NT2/D1 (cell line): ENCODE measurements around the gene CROCC2.

Source experiments
- SUZ12 ChIP-seq: IDR thresholded peaks from 2 replicates; pipeline ENCODE4 v1.6.1; 2011; ENCODE audit not compliant: insufficient read length, insufficient read depth; ENCODE audit errors: extremely low read depth
- YY1 ChIP-seq: IDR thresholded peaks from 2 replicates; pipeline ENCODE4 v1.6.1; 2011; ENCODE audit not compliant: insufficient read length, insufficient read depth

- TF ChIP-seq YY1 (no peak), SUZ12 (no peak)
These were observed 60.3 kb downstream of the CROCC2 start for GRCh38 chr2:240966457-240966905.
